Endothelial cell of umbilical vein (primary cell): ENCODE data around the gene SRCIN1.

Experiments
- CTCF ChIP-seq, 2 donors: IDR thresholded peaks; 1 replicate in 1 of 2; 2 replicates in 1 of 2; pipeline ENCODE4 v1.5.1; 2011; ENCODE audit warnings: low read length in 2 of 2, mild to moderate bottlenecking in 2 of 2, moderate library complexity in 2 of 2, control low read depth in 1 of 2, inconsistent platforms in 1 of 2, low read depth in 1 of 2; ENCODE audit not compliant: insufficient read depth in 1 of 2; ENCODE audit errors: extremely low read depth in 1 of 2
- EZH2 ChIP-seq: IDR thresholded peaks from 2 replicates; pipeline ENCODE4 v1.6.1; 2012; ENCODE audit warnings: borderline replicate concordance, low read depth, mild to moderate bottlenecking, moderate library complexity, low read length, inconsistent platforms; ENCODE audit not compliant: severe bottlenecking
- FOS ChIP-seq: IDR thresholded peaks from 2 replicates; pipeline ENCODE4 v1.6.1; 2011; ENCODE audit warnings: mild to moderate bottlenecking, low read length, moderate library complexity, borderline replicate concordance; ENCODE audit not compliant: insufficient read depth
- GATA2 ChIP-seq: IDR thresholded peaks from 2 replicates; pipeline ENCODE4 v1.7.0; 2011; ENCODE audit warnings: low read depth, mild to moderate bottlenecking, moderate library complexity, mixed read lengths, low read length; ENCODE audit not compliant: insufficient read length, insufficient read depth
- JUN ChIP-seq: IDR thresholded peaks from 2 replicates; pipeline ENCODE4 v1.6.1; 2011; ENCODE audit warnings: borderline replicate concordance, low read depth; ENCODE audit not compliant: insufficient read length, insufficient read depth
- MAX ChIP-seq: IDR thresholded peaks from 2 replicates; pipeline ENCODE4 v1.6.1; 2011; ENCODE audit not compliant: insufficient read depth, insufficient read length
- MYC ChIP-seq: IDR thresholded peaks from one replicate; pipeline ENCODE4 v1.6.1; 2011; ENCODE audit warnings: mild to moderate bottlenecking, low read depth, low read length
- POLR2A ChIP-seq: IDR thresholded peaks from 2 replicates; pipeline ENCODE4 v1.6.1; 2012; ENCODE audit warnings: low read depth, mild to moderate bottlenecking, control low read depth, low read length
- POLR2AphosphoS5 ChIP-seq: IDR thresholded peaks from 2 replicates; pipeline ENCODE4 v1.6.1; 2012; ENCODE audit warnings: low read depth, mild to moderate bottlenecking, control low read depth, low read length, moderate library complexity; ENCODE audit not compliant: insufficient read depth

DNA sequence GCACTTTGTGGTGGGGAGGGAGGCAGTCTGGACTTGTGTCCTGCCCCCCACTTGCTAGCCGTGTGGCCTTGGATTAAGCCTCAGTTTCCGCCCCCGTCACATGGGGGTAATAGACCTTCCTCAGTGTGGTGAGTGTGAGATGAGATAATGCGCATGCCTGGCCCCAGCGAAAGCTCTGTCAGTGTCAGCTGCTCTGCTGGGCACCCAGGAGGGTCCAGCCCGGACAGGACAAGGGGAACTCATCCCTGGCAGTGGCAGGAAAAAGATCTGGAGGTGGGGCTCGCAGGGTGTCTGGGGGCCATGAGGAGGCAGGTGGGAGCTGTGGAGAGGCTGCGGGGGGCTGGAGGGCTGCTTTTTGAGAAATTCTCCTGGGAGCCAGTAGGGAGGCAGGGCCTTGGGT, 63.5 kb downstream of the SRCIN1 start:
- no peak for TF ChIP-seq CTCF (IDR thresholded peaks at IDR 0.05; ENCODE audit: extremely low read depth in 1 of 2, insufficient read depth in 1 of 2, low read depth in 1 of 2, low read length in 2 of 2)
- TF ChIP-seq POLR2A, result no peak
- TF ChIP-seq MYC, result no peak
- no peak for TF ChIP-seq FOS
- TF ChIP-seq JUN, result no peak
- no peak for TF ChIP-seq EZH2
- no peak for TF ChIP-seq POLR2AphosphoS5
- no peak for TF ChIP-seq MAX
- TF ChIP-seq GATA2, result no peak
